Epidermal melanocyte (primary cell): Measurements from ENCODE around the gene ITGAX.
"Not testable (repeated sequence)": the region's sequence is repeated elsewhere in the genome, so short reads cannot be mapped to it uniquely, and the experiment has no call there.

Experiments
- DNase-seq: peaks from one replicate; pipeline ENCODE4 v3.0.0; 2011; ENCODE audit warnings: low spot score; ENCODE audit not compliant: insufficient read length

Gene ITGAX

DNA sequence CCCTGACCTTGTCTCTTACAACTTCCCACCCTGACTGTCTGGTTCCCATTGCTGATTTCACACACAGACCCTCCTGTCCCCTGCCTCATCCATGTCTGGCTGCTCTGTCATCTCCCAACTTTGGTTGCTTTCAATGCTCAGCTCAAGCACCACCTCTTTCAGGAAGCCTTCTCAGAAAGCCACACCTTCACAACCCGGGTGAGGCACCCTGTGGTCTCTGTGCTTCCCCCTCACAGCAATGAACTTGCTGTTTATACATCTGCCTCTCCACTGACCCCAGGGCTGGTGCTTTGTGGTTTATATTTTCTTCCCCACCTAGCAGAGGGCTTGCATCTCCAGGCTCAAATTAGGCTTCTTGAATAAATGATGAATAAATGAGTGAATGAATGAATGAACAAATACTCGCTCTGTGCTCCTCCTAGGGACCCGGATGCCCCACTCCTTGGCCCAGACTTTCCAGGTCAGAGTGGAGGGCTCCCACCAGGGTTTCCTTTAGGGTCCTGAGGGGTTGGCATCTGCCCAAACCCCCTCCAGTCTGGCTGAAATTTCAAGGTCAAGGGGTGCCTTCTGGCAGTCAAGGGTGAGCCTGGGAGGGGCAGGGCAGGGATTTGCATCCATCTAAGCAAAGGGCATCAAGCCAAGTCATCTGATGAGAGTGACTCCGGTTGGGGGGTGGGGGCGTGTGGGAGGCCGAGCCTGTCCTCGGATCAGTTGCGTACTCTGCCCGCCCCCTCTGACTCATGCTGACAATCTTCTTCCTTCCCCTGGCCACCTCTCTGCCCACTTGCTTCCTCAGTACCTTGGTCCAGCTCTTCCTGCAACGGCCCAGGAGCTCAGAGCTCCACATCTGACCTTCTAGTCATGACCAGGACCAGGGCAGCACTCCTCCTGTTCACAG lies at the start of gene ITGAX:
ITGAX (plus strand) TSS at position 783 of the 898 bp plus-strand sequence; CDS start at position 862, 79 bp downstream.
- DNase-seq, result no peak

- no peak for DNase-seq
Observed at GRCh38 chr16:31305219-31305618, 49.8 kb upstream of the ITGAX start.

DNA sequence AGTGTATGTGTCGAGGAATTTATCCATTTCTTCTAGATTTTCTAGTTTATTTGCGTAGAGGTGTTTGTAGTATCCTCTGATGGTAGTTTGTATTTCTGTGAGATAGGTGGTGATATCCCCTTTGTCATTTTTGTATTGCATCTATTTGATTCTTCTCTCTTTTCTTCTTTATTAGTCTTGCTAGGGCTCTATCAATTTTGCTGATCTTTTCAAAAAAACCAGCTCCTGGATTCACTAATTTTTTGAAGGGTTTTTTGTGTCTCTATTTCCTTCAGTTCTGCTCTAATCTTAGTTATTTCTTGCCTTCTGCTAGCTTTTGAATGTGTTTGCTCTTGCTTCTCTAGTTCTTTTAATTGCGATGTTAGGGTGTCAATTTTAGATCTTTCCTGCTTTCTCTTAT lies 46.6 kb upstream of the ITGAX start:
- DNase-seq, result not testable (repeated sequence)

- no peak for DNase-seq
Observed at GRCh38 chr16:31322500-31322899, 32.5 kb upstream of the ITGAX start.

GRCh38 chr16:31323959-31324629 lies 30.9 kb upstream of the ITGAX start:
- no peak for DNase-seq

DNA sequence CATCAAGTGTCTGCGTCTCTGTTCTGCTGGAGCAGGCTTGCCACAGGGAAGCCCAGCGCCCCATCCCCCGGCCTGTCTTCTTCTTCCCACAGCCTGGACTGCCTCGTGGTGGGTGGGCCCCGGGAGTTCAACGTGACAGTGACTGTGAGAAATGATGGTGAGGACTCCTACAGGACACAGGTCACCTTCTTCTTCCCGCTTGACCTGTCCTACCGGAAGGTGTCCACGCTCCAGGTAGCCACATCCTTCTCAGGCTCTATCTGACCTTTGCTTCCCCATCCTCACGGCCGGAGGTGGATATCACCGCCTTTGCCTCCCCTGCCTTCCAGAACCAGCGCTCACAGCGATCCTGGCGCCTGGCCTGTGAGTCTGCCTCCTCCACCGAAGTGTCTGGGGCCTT lies 29.8 kb upstream of the ITGAX start:
- DNase-seq, result no peak

DNA sequence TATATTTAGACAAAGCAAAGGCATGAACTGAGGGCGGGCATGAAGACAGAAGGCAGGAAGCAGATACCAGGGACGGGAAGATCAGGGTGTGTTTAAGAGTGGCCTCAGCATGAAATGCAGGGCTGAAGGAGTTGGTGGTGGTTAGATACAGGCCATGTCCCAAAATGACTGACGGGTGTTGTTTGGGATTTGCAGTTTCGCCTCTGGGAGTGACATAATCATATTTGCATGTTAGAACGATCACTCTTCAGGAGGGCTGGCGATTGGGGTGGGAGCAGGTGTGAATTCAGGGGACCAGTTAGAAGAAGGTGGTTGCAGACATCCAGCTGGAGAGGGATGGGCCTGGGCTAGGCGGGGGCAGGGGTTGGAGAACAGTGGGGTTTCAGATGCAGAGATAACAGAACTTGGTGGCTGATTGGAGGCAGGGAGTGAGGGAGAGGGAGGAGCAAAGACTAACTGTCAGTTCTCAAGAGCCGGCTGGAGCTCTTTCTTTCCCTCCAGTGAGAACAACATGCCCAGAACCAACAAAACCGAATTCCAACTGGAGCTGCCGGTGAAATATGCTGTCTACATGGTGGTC lies 27.2 kb upstream of the ITGAX start:
- DNase-seq, result no peak

DNA sequence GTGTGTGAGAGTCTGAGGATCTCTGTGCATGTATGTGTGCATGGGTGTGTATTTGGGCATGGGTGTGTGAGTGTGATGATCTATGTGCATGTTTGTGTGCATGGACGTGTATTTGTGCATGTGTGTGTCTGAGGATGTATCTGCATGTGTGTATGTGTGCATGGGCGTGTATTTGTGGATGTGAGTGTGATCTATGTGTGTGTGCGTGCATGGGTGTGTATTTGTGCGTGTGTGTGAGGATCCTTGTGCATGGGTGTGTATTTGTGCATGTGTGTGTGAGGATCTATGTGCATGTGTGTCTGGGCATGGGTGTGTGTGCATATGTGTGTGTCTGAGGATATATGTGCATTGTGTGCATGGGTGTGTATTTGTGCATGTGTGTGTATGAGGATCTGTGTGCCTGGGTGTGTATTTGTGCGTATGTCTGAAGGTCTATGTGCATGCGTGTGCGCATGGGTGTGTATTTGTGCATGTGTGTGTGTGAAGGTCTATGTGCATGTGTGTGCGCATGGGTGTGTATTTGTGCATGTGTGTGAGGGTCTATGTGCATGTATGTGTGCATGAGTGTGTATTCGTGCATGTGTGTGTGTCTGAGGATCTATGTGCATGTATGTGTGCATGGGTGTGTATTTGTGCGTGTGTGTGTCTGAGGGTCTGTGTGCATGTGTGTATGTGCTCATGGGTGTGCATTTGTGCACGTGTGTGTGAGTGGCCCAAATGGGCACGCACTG lies 26.5 kb upstream of the ITGAX start:
- DNase-seq, result no peak

DNA sequence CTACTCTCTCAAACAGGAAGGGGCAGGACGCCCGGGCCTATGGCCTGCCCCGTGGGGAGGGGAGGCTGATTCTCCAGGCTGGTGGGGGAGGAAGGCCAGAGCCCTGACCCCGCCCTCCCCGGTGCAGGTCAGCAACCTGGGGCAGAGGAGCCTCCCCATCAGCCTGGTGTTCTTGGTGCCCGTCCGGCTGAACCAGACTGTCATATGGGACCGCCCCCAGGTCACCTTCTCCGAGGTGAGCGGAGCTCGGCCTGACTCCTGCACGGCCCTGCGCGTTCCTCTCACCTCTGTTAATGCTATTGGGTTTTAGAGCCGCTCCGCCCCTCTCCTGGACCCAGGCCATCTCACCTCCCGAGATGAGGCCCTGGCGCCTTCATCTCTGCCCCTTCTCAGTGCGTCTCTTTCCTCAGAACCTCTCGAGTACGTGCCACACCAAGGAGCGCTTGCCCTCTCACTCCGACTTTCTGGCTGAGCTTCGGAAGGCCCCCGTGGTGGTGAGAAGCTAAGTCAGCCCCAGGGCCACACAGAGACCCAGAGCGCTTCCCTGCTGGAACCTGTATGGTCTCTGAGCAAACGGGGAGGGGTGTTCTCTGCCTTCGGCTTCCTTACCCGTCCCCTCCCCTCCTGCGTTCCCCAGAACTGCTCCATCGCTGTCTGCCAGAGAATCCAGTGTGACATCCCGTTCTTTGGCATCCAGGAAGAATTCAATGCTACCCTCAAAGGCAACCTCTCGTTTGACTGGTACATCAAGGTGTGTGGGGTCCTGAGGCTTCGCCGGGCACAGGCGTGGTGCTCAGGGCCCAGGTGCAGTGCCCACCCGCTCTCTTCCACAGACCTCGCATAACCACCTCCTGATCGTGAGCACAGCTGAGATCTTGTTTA lies 25.1 kb upstream of the ITGAX start:
- DNase-seq, result no peak

DNA sequence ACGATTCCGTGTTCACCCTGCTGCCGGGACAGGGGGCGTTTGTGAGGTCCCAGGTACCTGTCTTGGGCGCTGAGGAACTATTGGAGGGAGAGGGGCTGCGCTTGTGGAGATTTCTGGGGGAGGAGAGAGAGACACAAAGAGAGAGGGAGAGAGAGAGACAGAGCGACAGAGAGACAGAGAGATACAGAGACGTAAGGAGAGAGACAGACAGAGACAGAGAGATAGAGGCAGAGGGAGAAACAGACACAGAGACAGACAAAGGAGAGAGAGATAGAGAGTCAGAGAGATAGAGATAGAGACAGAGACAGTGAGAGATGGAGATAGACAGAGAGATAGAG lies 24.5 kb upstream of the ITGAX start:
- no peak for DNase-seq

DNA sequence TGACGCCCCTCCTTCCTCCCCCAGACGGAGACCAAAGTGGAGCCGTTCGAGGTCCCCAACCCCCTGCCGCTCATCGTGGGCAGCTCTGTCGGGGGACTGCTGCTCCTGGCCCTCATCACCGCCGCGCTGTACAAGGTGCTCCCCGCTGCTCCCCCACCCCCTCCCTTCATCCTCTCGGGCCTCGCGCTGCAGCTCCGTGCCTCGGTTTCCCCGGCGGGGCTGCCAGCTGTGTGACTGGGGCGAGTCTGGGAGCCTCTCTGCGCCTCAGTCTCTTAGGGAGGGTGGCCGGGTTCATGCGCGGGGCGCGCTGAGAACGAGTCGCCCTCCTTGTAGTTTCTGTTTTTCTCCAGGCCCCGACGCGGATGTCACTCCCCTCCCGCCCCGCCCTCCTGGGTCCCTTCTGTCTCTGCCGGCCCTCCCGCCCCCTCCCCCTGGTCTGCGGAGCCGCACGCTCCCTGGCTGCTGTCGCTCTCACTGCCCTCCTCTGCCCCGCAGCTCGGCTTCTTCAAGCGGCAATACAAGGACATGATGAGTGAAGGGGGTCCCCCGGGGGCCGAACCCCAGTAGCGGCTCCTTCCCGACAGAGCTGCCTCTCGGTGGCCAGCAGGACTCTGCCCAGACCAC lies 23.7 kb upstream of the ITGAX start:
- DNase-seq, result no peak

DNA sequence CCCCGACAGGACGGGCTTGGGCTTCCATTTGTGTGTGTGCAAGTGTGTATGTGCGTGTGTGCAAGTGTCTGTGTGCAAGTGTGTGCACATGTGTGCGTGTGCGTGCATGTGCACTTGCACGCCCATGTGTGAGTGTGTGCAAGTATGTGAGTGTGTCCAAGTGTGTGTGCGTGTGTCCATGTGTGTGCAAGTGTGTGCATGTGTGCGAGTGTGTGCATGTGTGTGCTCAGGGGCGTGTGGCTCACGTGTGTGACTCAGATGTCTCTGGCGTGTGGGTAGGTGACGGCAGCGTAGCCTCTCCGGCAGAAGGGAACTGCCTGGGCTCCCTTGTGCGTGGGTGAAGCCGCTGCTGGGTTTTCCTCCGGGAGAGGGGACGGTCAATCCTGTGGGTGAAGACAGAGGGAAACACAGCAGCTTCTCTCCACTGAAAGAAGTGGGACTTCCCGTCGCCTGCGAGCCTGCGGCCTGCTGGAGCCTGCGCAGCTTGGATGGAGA lies 23.1 kb upstream of the ITGAX start:
- no peak for DNase-seq

GRCh38 chr16:31332544-31332943 lies 22.4 kb upstream of the ITGAX start:
- DNase-seq, result no peak

- DNase-seq, result no peak
Observed at GRCh38 chr16:31333686-31334649, 21.0 kb upstream of the ITGAX start.

DNA sequence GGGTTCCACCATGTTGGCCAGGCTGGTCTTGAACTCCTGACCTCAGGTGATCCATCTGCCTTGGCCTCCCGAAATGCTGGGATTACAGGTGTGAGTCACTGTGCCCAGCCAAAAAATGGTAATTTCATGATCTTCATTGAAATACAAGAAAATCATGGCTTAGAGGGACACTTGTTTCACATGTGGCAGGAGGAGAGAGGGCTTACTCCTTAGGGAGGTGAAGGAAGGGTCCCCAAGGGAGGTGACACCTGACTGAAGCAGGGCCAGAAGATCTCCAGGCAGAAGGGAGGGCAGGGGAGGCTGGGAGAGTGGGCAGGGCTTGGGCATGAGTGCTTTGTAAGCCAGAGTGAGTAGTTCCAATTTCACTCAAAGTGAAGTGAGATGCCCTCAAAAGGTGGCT lies 20.0 kb upstream of the ITGAX start:
- no peak for DNase-seq

GRCh38 chr16:31335431-31335830 lies 19.5 kb upstream of the ITGAX start:
- no peak for DNase-seq

- not testable (repeated sequence) for DNase-seq
Observed at GRCh38 chr16:31338166-31338685, 16.8 kb upstream of the ITGAX start.

DNA sequence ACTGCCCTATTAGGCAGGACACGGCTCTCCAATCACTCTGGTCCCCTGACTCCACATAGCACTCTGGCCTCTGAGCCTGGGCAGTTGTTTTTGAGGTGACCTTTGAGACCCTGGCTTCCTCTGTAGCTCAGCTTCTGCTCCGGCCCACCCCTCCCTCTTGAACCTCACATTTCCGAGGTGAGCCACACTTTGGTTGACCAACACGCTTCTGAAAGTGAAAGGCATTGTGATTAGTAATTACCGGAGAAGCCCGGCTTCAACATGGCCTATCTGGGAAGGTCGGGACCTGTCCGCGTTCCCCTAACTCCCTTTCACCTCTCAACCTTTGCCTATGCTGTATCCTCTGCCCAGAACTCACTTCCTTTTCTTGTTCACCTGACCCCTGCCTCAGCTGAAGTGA lies 10.3 kb upstream of the ITGAX start:
- no peak for DNase-seq

DNA sequence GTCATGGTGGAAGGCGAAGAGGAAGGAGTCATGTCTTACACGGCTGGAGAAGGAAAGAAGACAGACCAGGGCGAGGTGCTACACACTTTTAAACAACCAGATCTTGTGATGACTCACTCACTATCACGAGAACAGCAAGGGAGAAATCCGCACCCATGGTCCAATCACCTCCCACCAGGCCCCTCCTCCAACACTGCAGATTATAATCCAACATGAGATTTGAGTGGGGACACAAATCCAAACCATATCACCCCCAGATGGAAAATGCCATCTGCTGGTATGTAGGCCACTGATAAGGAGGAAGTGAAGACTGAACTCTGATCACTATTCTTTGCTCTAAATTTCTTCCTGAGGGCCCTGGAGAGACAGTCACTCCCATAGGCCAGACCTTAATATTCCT lies 7.5 kb upstream of the ITGAX start:
- no peak for DNase-seq
